ENCODE measurements around the gene CLTB. TPM values are rescaled to one million over a fixed set of nuclear protein-coding genes. Genes with fewer than 3 reads are reported as not detected.

Gene CLTB
- total RNA-seq, 1 donor from 2014 or later = 71.0 TPM

- intact Hi-C loops (cut with micrococcal nuclease) = no loop called here
Observed at GRCh38 chr5:176405656-176406435, 10.5 kb downstream of the CLTB start.

- intact Hi-C loops (cut with micrococcal nuclease) = no loop called here
Observed at GRCh38 chr5:176401281-176402205, 14.8 kb downstream of the CLTB start.

GRCh38 chr5:176400382-176401156, 15.8 kb downstream of the CLTB start:
- intact Hi-C loops (cut with micrococcal nuclease) = no loop called here

GRCh38 chr5:176397736-176398420, 18.5 kb downstream of the CLTB start:
- intact Hi-C loops (cut with micrococcal nuclease) = no loop called here

- intact Hi-C loops (cut with micrococcal nuclease) = no loop called here
Observed at GRCh38 chr5:176396330-176396729, 20.0 kb downstream of the CLTB start.

DNA sequence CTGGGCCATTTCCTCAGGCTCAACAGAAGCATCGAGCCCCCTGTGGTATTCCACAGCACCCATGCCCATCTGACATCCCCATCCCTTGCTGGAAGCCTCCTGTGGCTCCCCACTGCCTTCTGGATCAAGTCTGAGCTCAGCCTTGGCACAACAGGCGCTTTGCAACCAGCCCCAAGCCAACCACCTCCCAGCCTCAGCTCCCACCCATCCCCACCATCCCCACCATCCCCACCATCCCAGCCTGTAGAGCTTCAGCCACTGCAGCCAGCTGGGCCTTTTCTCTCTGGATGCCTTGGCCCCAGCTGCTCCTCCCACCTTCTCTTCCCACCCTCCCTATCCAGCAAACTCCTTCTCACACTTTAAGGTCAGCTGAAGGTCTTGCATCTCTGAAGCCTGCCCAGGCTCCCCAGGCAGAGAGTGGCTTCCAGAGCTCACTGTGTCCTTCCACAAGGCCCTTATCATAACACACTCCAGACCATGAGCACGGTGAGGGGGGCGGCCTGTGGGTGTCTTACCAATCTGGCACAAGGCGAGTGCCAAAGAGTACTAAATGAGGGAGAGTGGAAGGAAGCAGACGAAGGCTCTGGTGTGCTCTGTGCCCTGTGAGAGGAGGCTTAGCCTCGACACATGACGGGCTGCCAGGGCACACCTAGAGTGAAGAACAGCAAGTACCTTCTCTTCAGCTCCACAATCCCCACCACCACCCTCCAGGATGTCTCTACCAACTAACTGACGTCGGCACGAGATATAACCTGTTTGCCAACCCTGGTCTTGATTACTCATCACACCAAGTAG, 21.3 kb downstream of the CLTB start:
- intact Hi-C loops (cut with micrococcal nuclease) = no loop called here

DNA sequence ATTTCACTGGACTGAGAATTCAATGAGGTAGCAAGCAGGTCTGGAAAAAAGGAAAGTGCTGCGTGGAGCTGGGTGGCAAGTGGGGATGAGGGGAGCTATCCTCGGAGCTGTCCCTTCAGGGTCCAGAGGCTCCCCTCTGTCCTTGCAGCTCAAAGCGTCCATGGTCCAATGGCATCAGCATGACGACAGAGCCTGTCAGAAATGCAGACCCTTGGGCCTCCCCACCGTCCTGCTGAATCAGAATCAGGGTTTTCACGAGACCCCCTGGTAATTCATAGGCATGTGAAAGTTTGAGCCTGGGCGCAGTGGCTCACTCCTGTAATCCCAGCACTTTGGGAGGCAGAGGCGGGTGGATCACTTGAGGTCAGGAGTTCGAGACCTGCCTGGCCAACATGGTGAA, 22.2 kb downstream of the CLTB start:
- intact Hi-C loops (cut with micrococcal nuclease) = no loop called here

- intact Hi-C loops (cut with micrococcal nuclease) = no loop called here
Observed at GRCh38 chr5:176392526-176392925, 23.8 kb downstream of the CLTB start.

DNA sequence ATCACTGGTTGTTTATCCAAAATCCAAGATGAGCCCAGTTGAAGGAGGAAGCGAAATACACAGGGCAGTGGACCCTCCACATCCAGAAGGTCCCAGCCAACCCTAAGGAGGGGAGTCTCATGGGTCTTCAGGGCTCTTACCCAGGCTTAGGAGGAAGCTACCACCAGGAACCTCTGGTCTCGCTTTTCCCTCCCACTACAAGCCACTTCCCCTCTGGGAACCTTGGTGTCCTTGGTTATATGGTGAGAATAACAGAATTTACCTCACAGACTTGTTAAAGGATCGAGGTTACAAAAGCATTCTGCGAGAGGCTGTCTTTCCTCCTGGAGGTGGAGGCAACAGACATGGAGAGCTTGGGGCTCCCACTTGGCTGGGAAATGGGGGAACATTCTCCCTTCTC, 24.3 kb downstream of the CLTB start:
- intact Hi-C loops (cut with micrococcal nuclease) = no loop called here

- intact Hi-C loops (cut with micrococcal nuclease) = no loop called here
Observed at GRCh38 chr5:176391479-176391878, 24.9 kb downstream of the CLTB start.

- intact Hi-C loops (cut with micrococcal nuclease) = loop anchor here (1.0 to 10.0 kb wide), 12 partner anchors 27 to 1815 kb away; partner anchors contain the start of genes CLTB, HNRNPAB, MXD3 and NHP2
Observed at GRCh38 chr5:176389135-176390123, 26.9 kb downstream of the CLTB start.

DNA sequence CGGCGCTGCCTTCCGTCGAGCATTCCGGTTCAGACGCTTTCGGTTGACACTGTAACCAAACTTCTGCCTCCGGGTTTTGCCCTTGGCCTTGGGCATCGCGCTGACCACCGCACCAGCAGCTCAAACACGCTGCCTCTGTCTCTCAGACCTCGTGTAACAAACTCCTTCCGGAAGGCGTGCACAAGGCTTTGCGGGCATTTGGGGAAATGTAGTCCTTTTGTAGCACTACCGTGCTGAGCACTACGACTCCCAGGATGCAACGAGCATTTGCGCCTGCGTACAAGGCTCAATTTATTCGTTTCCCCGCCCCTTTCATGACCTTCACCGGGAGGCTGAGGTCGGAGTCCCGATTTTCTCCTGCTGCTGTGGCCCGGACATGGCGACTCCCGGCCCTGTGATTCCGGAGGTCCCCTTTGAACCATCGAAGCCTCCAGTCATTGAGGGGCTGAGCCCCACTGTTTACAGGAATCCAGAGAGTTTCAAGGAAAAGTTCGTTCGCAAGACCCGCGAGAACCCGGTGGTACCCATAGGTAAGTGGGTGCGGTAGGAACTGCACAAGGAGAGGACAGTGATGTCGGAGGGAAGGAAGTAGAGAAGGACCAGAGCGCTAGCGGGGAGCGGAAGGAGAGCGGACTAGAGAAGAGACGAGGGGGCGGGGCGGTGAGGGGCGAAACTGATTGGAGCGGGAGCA, 27.8 kb downstream of the CLTB start, which contains the start of the genes HIGD2A and NOP16:
TSS of gene HIGD2A (plus strand) at position 308 of the 691 bp plus-strand sequence. CDS start at position 377, 69 bp downstream.
TSS of gene NOP16 (minus strand) at position 155 of the 691 bp plus-strand sequence. CDS start at position 96, 59 bp downstream.
- intact Hi-C loops (cut with micrococcal nuclease) = loop anchor here (1.0 to 10.0 kb wide), 19 partner anchors 23 to 1816 kb away; partner anchors contain the start of genes ARL10, CLTB, FAF2 and HNRNPAB

DNA sequence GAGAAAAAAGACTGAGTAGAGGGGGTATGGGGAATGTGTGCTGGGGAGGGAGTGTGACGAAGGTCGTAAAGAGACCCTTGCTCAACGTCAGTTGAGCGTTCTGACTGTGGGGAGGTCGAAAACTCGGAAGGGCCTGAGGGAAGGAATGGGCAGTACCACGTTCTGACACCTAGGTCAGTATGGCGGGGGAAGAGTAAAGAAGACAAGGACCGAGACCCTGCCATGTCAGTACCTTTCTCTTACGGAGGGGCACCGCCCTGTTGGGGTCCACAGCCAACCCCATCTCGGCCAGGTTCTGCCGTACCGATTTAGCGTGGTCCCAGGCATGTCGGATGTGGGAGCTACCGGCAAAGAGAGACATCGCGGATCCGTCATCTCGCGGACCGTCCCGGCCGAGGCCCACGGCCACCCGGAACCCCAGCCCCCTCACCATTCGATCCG, 28.3 kb downstream of the CLTB start:
- intact Hi-C loops (cut with micrococcal nuclease) = loop anchor here (1.0 to 10.0 kb wide), 14 partner anchors 23 to 1817 kb away; partner anchors contain the start of genes ARL10, FAF2, HNRNPAB and KIAA1191

GRCh38 chr5:176387384-176387925, 28.9 kb downstream of the CLTB start:
- intact Hi-C loops (cut with micrococcal nuclease) = loop anchor here (5.0 to 10.0 kb wide), 5 partner anchors 855 to 1817 kb away; partner anchors contain the start of genes HNRNPAB, MXD3, NHP2 and TMED9

DNA sequence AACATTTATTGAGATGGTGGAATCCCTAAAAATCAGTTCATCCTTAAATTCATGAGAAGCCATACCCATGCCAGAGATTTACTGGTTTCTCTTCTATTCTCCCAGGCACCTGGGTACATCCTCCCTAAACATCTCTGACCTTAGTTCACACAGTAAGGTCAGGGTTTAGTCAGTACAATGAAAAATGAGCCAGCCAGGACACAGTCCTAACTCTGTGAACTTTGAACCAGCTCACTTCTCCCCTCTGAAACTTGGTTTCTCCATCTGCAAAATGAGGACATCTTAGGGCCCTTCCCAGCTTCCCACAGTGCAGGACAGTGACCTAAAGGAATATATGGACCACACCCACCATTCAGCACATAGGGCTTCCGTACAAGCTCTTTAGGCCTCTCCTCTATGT, 29.8 kb downstream of the CLTB start:
- intact Hi-C loops (cut with micrococcal nuclease) = loop anchor here (5.0 to 10.0 kb wide), 5 partner anchors 854 to 1818 kb away; partner anchors contain the start of genes HNRNPAB, MXD3, NHP2 and TMED9

- intact Hi-C loops (cut with micrococcal nuclease) = loop anchor here (5.0 to 10.0 kb wide), 5 partner anchors 853 to 1820 kb away; partner anchors contain the start of genes HNRNPAB, MXD3, NHP2 and TMED9
Observed at GRCh38 chr5:176384991-176385390, 31.3 kb downstream of the CLTB start.

Data from T-helper 1 cell treated with Interleukin-12 subunit alpha and Interleukin-12 subunit beta and Interleukin-4 antibody, amounts not matched to agents 30 ng/mL and 1 ng/mL, for 36 hours (primary cell).